Stimulated activated CD4-positive, alpha-beta T cell treated with anti-CD3 and anti-CD28 coated beads, Interleukin-1b, Interleukin-23, amount 100 ng/mL, for 4 hours (primary cell): ENCODE measurements around the gene ALDH7A1.
"Not testable (repeated sequence)": the region's sequence is repeated elsewhere in the genome, so short reads cannot be mapped to it uniquely, and the experiment has no call there.

Experiments used
- DNase-seq, 2 donors: peaks; one replicate each; pipeline ENCODE4 v3.0.0-alpha.2; 2020; ENCODE audit warnings: low read depth in 2 of 2

Gene ALDH7A1

GRCh38 chr5:126595486-126596083 is 566 bp upstream of the ALDH7A1 start:
- no peak for DNase-seq

GRCh38 chr5:126591549-126591948 is 3.5 kb downstream of the ALDH7A1 start:
- no peak for DNase-seq

DNA sequence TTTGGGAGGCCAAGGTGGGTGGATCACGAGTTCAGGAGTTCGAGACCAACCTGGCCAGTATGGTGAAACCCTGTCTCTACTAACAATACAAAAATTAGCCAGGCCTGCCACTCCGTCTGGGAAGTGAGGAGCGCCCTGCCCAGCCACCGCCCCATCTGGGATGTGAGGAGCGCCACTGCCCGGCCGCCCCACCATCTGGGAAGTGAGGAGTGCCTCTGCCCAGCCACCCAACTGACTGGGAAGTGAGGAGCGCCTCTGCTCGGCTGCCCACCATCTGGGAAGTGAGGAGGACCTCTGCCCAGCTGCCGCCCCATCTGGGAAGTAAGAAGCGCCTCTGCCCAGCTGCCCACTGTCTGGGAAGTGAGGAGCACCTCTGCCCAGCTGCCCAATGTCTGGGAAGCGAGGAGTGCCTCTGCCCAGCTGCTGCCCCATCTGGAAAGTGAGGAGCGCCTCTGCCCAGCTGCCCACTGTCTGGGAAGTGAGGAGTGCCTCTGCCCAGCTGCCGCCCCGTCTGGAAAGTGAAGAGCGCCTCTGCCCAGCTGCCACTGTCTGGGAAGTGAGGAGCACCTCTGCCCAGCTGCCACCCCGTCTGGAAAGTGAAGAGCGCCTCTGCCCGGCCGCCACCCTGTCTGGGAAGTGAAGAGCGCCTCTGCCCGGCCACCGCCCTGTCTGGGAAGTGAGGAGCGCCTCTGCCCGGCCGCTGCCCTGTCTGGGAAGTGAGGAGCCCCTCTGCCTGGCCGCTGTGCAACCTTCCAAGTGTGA is 5.3 kb downstream of the ALDH7A1 start:
- DNase-seq, result no peak

- no peak for DNase-seq
Measured at GRCh38 chr5:126587551-126588390, 7.2 kb downstream of the ALDH7A1 start.

DNA sequence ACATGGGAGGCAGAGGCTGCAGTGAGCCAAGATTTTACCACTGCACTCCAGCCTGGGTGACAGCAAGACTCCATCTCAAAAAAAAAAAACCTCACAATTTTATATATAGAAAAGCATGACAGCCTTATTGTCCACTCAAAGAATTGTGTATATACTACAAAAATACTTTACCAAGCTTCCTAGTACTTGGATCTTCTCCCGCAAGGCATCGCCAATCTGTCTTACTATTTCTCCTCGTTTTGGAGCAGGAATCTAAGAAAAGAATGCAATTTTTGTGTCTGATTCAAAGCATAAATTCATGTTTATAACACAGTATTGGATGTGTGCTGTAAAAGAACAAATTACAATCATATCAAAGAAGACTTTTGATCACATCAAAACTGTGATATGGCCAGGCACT is 11.3 kb downstream of the ALDH7A1 start:
- DNase-seq, result no peak

DNA sequence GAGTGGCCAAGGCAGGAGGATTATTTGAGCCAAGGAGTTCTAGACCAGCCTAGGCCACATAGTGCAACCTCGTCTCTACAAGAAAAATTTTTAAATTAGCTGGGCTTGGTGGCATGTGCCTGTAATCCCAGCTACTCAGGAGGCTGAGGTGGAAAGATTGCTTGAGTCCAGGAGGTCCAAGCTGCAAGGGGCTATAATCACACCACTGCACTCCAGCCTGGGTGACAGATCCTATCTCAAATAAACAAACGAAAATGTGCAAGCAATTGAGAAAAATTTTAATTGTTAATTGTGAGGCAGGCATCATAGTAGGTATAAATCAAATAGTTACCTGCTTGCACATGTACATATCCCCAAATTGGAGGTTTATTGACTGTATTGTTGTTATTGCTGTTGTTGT is 15.3 kb downstream of the ALDH7A1 start:
- no peak for DNase-seq

DNA sequence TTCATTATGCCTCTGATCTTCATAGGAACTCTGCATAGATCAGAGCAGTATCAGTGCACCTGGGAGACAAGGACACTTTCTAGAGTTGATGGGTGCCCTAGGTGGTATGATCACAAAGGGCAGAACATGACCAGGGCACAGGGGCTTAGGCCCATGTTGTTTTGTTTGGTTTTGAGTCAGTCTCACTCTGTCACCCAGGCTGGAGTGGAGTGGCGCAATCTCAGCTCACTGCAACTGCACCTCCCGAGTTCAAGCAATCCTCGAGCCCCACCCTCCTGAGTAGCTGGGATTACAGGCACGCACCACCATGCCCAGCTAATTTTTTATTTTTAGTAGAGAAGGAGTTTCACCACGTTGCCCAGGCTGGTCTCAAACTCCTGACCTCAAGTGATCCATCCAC is 17.6 kb downstream of the ALDH7A1 start:
- DNase-seq, result no peak

DNA sequence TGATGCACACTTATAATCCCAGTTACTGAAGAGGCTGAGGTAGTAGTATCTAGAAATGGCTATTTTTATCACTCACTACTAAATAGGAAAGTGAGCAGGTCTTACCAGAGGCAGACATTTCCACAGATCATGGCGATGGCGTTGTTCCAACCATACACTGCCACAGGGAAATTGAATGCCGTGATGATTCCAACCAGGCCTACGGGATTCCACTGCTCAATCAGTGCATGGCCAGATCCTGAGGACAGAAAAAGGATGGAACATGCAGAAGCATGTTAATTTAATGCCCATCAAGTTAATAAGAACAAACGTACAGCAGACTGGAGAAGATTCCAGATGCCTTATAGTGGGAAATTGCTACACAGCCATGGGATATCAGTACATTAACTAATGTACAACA is 18.0 kb downstream of the ALDH7A1 start:
- DNase-seq, result no peak

GRCh38 chr5:126575644-126576043 is 19.4 kb downstream of the ALDH7A1 start:
- DNase-seq, result no peak

- no peak for DNase-seq
Measured at GRCh38 chr5:126568206-126568755, 26.7 kb downstream of the ALDH7A1 start.

DNA sequence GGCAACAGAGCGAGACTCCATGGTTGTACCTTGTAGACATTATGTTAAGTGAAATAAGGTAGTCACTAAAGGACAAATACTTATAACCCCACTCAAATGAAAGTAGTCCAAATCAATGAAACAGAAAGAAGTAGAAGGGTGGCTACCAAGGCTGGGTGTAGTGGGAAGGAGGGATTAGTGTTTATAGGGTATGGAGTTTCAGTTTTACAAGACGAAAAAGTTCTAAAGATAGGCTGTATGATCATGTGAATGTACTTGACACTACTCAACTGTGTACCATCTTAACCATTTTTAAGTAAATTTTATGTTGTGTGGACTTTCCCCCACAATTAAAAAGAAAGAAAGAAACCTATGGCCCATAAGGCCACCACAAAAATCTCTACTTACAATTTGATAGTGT is 32.2 kb downstream of the ALDH7A1 start:
- DNase-seq, result no peak

- no peak for DNase-seq
Measured at GRCh38 chr5:126561908-126562307, 33.1 kb downstream of the ALDH7A1 start.

DNA sequence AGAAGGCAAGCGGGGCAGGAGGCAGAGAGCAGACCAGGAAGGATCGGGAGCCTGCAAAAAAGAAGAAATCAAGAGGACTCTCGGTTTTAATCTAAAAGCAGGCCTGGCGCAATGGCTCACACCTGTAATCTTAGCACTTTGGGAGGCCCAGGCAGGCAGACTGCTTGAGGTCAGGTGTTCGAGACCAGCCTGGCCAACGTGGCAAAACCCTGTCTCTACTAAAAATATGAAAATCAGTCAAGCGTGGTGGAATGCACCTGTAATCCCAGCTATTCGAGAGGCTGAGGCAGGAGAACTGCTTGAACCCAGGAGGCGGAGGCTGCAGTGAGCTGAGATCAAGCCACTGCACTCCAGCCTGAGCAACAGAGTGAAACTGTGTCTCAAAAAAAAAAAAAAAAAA is 39.9 kb downstream of the ALDH7A1 start:
- DNase-seq, result not testable (repeated sequence)

DNA sequence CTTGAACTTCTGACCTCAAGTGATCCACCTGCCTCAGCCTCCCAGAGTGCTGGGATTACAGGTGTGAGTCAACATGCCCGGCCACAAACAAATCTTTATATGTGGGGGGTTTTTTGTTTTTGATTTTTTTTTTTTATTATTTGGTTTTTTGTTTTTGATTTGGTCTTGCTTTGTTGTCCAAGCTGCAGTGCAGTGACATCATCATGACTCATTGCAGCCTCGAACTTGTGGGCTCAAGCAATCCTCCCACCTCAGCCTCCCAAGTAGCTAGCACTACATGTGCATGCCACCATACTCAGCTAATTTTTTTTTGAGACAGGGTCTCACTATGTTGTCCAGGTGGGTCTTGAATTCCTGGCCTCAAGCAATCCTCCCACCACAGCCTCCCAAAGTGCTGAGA is 42.4 kb downstream of the ALDH7A1 start:
- no peak for DNase-seq

GRCh38 chr5:126544087-126544740 is 50.8 kb downstream of the ALDH7A1 start:
- peak in 1 of 2 donors; percentile 3 for DNase-seq

GRCh38 chr5:126543660-126544059 is 51.4 kb downstream of the ALDH7A1 start:
- no peak for DNase-seq

- DNase-seq, result no peak
Measured at GRCh38 chr5:126543009-126543408, 52.0 kb downstream of the ALDH7A1 start.

DNA sequence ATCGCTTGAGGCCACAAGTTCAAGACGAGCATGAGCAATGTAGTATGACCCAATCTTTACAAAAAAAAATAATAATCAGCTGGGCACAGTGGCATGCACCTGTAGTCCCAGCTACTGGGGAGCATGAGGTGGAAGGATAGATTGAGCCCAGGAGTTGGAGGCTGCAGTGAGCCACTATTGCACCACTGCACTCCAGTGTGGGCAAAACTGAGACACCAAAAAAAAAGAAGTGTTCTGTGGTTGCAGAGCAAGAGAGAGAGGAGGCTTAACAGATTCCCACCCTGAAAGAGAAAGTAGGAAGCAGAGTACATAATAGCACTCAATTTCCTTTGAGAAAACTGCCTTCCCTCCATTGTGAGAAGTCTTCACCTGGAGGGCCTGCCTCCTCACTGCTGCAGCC is 52.6 kb downstream of the ALDH7A1 start:
- no peak for DNase-seq

GRCh38 chr5:126540631-126541030 is 54.4 kb downstream of the ALDH7A1 start:
- no peak for DNase-seq

- no peak for DNase-seq
Measured at GRCh38 chr5:126538579-126538978, 56.4 kb downstream of the ALDH7A1 start.

GRCh38 chr5:126536874-126537273 is 58.1 kb downstream of the ALDH7A1 start:
- no peak for DNase-seq
